ENCODE measurements around the gene L3MBTL4. TPM values are rescaled to one million over a fixed set of nuclear protein-coding genes. Genes with fewer than 3 reads are reported as not detected.
"Not testable (repeated sequence)": the region's sequence is repeated elsewhere in the genome, so short reads cannot be mapped to it uniquely, and the experiment has no call there.

The L3MBTL4 gene
- total RNA-seq, 6 experiments from 2014 or later: 8.2 to 16.0 (median 11.3) TPM

- Histone ChIP-seq H3K4me1 (no peaks in the 10 kb centered on the region), H3K9me3 (no peaks in the 10 kb centered on the region), H3K36me3 (no peaks in the 10 kb centered on the region), H3K27ac (no peak overlapping the region), H3K27me3 (no peaks in the 10 kb centered on the region), H3K4me3 (no peak overlapping the region)
- ATAC-seq: no peak
- WGBS (ENCODE audit: insufficient coverage, low coverage, low lambda C conversion rate, missing lambda C conversion rate): 83% methylated on average over 11 of the region's 18 CpGs
- no peak for DNase-seq
- TF ChIP-seq CTCF (IDR thresholded peaks at IDR 0.05): no peak
- no peak for TF ChIP-seq POLR2A (IDR thresholded peaks at IDR 0.05)
- intact Hi-C loops (cut with DNase I): no loop called here
Observed at GRCh38 chr18:6145645-6146306, 268.9 kb downstream of the L3MBTL4 start.

GRCh38 chr18:6139007-6139406, 275.7 kb downstream of the L3MBTL4 start:
- no peaks in the 10 kb centered on the region for H3K27me3 ChIP-seq
- ATAC-seq: no peak
- no peak overlapping the region for H3K27ac ChIP-seq
- TF ChIP-seq POLR2A (IDR thresholded peaks at IDR 0.05): no peak
- TF ChIP-seq CTCF (IDR thresholded peaks at IDR 0.05): no peak
- 83% methylated on average over 2 of the region's 3 CpGs for WGBS (ENCODE audit: insufficient coverage, low coverage, low lambda C conversion rate, missing lambda C conversion rate)
- no peaks in the 10 kb centered on the region for H3K36me3 ChIP-seq
- intact Hi-C loops (cut with DNase I): no loop called here
- H3K9me3 ChIP-seq: no peaks in the 10 kb centered on the region
- no peak for DNase-seq
- H3K4me1 ChIP-seq: no peaks in the 10 kb centered on the region
- H3K4me3 ChIP-seq: no peak overlapping the region

- H3K9me3 ChIP-seq; DNase-seq; H3K4me1 ChIP-seq; H3K36me3 ChIP-seq; ATAC-seq; H3K27ac ChIP-seq; H3K27me3 ChIP-seq; intact Hi-C loops (cut with DNase I); H3K4me3 ChIP-seq: not testable (repeated sequence)
- 100% methylated on average over 1 of the region's 1 CpG for WGBS (ENCODE audit: insufficient coverage, low coverage, low lambda C conversion rate, missing lambda C conversion rate)
Observed at GRCh38 chr18:6135901-6136300, 278.8 kb downstream of the L3MBTL4 start.

- H3K27ac ChIP-seq; intact Hi-C loops (cut with DNase I); DNase-seq; H3K4me1 ChIP-seq; H3K36me3 ChIP-seq; H3K27me3 ChIP-seq; H3K4me3 ChIP-seq; H3K9me3 ChIP-seq; ATAC-seq: not testable (repeated sequence)
- 100% methylated on average over 1 of the region's 2 CpGs for WGBS (ENCODE audit: insufficient coverage, low coverage, low lambda C conversion rate, missing lambda C conversion rate)
Observed at GRCh38 chr18:6135029-6135428, 279.7 kb downstream of the L3MBTL4 start.

GRCh38 chr18:6132751-6133368, 281.9 kb downstream of the L3MBTL4 start:
- H3K9me3 ChIP-seq: no peaks in the 10 kb centered on the region
- TF ChIP-seq CTCF (IDR thresholded peaks at IDR 0.05): no peak
- TF ChIP-seq POLR2A (IDR thresholded peaks at IDR 0.05): no peak
- no peaks in the 10 kb centered on the region for H3K27me3 ChIP-seq
- WGBS (ENCODE audit: insufficient coverage, low coverage, low lambda C conversion rate, missing lambda C conversion rate): 85% methylated on average over 5 of the region's 10 CpGs
- intact Hi-C loops (cut with DNase I): no loop called here
- no peaks in the 10 kb centered on the region for H3K36me3 ChIP-seq
- H3K4me1 ChIP-seq: no peaks in the 10 kb centered on the region
- no peak overlapping the region for H3K4me3 ChIP-seq
- DNase-seq: no peak
- no peak for ATAC-seq
- no peak overlapping the region for H3K27ac ChIP-seq
